ENCODE data around the gene ZWILCH.
A peak's percentile ranks its signal among the peaks of the same experiment; 100 is the strongest.

DNA sequence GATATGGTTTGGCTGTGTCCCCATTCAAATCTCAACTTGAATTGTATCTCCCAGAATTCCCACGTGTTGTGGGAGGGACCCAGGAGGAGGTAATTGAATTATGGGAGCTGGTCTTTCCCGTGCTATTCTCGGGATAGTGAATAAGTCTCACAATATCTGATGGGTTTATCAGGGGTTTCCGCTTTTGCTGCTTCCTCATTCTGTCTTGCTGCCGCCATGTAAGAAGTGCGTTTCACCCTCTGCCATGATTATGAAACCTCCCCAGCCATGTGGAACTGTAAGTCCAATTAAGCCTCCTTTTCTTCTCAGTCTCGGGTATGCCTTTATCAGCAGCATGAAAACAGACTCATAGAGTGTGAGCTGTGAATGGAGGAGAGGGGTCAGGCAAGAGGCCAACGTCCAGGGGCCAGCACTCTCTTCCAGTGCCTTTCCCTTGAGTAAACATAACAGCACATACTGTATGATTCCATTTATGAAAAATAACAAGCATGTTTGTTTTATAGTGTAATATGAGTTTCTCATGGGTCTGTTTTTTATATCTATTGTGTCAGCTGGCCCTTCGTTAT, 76.9 kb downstream of the ZWILCH start:
- TF ChIP-seq, protein P1, sequence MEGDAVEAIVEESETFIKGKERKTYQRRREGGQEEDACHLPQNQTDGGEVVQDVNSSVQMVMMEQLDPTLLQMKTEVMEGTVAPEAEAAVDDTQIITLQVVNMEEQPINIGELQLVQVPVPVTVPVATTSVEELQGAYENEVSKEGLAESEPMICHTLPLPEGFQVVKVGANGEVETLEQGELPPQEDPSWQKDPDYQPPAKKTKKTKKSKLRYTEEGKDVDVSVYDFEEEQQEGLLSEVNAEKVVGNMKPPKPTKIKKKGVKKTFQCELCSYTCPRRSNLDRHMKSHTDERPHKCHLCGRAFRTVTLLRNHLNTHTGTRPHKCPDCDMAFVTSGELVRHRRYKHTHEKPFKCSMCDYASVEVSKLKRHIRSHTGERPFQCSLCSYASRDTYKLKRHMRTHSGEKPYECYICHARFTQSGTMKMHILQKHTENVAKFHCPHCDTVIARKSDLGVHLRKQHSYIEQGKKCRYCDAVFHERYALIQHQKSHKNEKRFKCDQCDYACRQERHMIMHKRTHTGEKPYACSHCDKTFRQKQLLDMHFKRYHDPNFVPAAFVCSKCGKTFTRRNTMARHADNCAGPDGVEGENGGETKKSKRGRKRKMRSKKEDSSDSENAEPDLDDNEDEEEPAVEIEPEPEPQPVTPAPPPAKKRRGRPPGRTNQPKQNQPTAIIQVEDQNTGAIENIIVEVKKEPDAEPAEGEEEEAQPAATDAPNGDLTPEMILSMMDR (IDR thresholded peaks at IDR 0.05; ENCODE audit: insufficient read depth, low read length), result no peak
- 0 out of 2 replicates have a peak, but pooled peaks have one; percentile 28 for TF ChIP-seq POLR2AphosphoS5 (IDR thresholded peaks at IDR 0.05; ENCODE audit: low read depth)
- TF ChIP-seq, protein P2, sequence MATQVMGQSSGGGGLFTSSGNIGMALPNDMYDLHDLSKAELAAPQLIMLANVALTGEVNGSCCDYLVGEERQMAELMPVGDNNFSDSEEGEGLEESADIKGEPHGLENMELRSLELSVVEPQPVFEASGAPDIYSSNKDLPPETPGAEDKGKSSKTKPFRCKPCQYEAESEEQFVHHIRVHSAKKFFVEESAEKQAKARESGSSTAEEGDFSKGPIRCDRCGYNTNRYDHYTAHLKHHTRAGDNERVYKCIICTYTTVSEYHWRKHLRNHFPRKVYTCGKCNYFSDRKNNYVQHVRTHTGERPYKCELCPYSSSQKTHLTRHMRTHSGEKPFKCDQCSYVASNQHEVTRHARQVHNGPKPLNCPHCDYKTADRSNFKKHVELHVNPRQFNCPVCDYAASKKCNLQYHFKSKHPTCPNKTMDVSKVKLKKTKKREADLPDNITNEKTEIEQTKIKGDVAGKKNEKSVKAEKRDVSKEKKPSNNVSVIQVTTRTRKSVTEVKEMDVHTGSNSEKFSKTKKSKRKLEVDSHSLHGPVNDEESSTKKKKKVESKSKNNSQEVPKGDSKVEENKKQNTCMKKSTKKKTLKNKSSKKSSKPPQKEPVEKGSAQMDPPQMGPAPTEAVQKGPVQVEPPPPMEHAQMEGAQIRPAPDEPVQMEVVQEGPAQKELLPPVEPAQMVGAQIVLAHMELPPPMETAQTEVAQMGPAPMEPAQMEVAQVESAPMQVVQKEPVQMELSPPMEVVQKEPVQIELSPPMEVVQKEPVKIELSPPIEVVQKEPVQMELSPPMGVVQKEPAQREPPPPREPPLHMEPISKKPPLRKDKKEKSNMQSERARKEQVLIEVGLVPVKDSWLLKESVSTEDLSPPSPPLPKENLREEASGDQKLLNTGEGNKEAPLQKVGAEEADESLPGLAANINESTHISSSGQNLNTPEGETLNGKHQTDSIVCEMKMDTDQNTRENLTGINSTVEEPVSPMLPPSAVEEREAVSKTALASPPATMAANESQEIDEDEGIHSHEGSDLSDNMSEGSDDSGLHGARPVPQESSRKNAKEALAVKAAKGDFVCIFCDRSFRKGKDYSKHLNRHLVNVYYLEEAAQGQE (IDR thresholded peaks at IDR 0.05; ENCODE audit: insufficient replicate concordance, low read depth), result no peak
